ENCODE results near the gene PEX5.
A peak's percentile ranks its signal among the peaks of the same experiment; 100 is the strongest.
"Not testable (repeated sequence)": the region's sequence is repeated elsewhere in the genome, so short reads cannot be mapped to it uniquely, and the experiment has no call there.

PEX5 gene

GRCh38 chr12:7219599-7220243, 30.2 kb downstream of the PEX5 start:
- DNase-seq, result peak; percentile 88

- no peak for DNase-seq
Measured at GRCh38 chr12:7221486-7221885, 32.0 kb downstream of the PEX5 start.

GRCh38 chr12:7229741-7230140, 40.3 kb downstream of the PEX5 start:
- DNase-seq, result no peak

GRCh38 chr12:7241404-7242005, 52.0 kb downstream of the PEX5 start:
- DNase-seq, result peak; percentile 91

- peak; percentile 95 for DNase-seq
Measured at GRCh38 chr12:7242176-7243101, 53.0 kb downstream of the PEX5 start.

GRCh38 chr12:7251328-7251996, 62.0 kb downstream of the PEX5 start:
- DNase-seq, result not testable (repeated sequence)

GRCh38 chr12:7259060-7259459, 69.6 kb downstream of the PEX5 start:
- DNase-seq, result no peak

All from OCI-M1 (cell line).